Stimulated activated CD4-positive, alpha-beta T cell treated with anti-CD3 and anti-CD28 coated beads, Interleukin-4, amount 100 ng/mL, for 24 hours (primary cell): ENCODE results near the gene CCT7.

Experiments used
- DNase-seq: peaks from one replicate; pipeline ENCODE4 v3.0.0-alpha.2; 2020

The CCT7 gene

GRCh38 chr2:73227086-73227485, 7.0 kb upstream of the CCT7 start:
- no peak for DNase-seq

DNA sequence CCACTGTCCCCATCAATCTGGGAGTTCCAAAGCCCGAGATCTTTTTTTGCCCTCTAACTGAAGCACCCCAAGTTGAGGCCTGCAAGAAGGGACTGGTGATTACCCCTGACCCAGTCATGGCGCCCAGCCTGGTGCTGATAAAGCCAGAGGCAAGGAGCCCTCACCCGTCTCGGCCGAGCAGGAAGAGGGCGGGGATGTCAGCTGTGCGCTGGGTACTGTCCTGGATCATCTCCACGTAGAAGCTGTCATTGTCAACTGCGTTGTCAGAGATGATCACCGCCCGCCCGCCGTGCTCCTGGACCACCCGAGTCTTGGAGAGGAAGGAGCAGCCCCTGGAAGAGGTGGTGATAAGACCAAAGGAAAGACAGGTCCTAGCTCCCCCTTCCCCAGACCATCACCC, 5.5 kb upstream of the CCT7 start:
- DNase-seq, result no peak

GRCh38 chr2:73232403-73233153, 1.5 kb upstream of the CCT7 start:
- peak; percentile 27 for DNase-seq

DNA sequence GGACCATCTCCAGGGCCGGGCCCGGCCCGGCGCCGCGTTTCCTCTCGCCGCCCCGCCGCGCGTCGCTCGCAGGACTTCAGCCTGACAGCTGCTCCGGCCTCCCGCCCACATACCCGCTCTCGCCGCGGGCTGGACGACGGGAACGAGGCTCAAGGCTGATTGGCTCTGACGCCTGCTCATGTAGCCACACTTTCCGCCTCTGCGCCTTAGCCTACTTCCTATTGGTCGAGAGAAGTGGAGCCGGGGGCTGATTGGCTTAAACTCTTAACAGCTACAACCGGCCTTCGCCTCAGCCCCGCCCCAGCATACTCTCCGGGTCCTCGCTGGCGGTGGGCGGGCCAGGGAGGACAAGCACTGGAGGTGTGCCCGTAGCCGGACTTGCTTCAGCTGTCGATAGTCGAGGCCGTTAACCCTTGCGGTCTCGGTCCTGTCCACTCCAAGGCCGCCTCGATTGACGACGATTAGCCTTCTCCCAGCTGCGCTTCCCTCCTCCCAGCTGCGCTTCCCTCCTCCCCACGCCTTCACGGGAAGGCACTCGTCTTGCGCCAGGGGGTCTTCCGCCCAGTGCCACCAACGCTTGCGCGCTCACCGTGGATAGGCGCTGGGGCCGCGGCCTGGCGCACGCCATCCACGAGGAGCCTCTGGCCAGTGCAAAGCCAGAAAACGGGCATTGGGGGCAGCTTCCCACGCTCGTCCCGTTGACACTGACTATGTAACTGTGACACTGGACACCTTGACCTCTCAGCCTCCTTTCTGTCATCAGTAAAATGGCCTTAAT, 765 bp upstream of the CCT7 start, which contains the start of gene PRADC1:
TSS of gene PRADC1 (minus strand) at position 86 of the 778 bp plus-strand sequence. CDS start at position 7, 79 bp downstream.
- DNase-seq, result peak; percentile 96

- no peak for DNase-seq
Measured at GRCh38 chr2:73235315-73236028, 1.4 kb downstream of the CCT7 start.

GRCh38 chr2:73237168-73237567, 3.1 kb downstream of the CCT7 start:
- DNase-seq, result no peak

GRCh38 chr2:73238149-73238548, 4.0 kb downstream of the CCT7 start:
- no peak for DNase-seq

DNA sequence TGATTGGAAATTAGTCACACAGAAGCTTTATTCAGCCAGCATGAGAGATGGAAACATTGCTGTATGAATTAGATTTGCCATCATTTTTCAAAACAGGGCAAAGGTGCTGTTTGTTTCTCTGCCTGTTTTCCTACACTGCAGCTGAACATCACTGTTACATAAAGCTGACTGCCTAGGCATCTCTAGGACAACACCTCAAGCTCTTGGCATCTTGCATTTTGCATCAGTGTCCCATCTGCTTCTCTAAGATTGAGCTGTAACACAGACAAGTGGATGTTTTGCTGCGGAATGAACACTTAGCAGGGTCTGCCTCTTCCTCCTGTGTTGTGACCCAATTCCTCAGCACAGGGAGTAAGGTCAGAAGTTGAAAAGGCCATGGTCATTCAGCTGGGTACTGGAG, 4.9 kb downstream of the CCT7 start:
- no peak for DNase-seq

DNA sequence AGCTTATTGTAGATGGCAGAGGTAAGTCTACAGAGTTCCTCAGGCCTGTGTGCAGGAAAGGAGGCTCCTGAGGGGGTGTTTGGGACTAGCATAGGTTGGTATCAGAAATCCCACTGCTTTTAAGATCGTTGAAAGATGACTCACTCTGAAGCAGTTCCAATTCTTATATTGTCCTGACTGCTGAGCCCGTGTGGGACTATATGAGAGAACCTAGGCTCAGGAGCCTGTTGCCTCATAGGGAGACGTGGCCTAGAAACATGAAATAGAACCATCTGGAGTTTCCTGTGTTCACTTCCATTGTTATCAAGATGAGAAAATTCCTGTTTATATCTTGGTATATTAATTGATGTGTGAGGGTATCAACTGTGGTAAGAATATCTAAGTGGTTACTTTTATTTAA, 5.7 kb downstream of the CCT7 start:
- no peak for DNase-seq

DNA sequence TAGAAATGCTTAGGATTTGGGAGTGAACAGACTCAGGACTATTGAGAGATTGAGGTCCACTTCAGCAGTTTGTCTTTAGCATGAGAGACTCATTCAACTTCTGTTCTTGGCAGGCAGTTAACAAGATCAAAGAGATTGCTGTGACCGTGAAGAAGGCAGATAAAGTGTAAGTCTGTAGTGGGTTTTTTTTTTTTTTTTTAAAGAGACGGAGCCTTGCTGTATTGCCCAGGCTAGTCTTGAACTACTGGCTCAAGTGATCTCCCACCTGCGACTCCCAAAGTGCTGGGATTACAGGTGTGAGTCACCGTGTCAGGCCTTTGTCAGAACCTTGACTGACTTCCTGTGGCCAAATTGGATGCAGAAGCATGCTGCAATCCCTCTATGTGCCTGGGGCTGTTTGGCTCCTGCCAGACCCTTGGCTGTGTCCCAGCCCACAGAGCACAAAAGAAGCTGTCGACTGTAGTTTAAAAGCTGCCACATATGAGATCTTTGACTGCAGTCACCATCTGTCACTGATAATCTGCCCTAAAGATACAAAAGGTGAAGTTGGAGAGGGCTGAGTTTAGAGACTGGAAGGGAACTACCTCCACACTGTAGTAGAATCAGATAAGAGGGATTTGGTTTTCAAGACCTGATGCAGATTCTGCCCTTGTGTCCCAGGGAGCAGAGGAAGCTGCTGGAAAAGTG, 9.9 kb downstream of the CCT7 start:
- DNase-seq, result no peak

- DNase-seq, result no peak
Measured at GRCh38 chr2:73244580-73244979, 10.5 kb downstream of the CCT7 start.

DNA sequence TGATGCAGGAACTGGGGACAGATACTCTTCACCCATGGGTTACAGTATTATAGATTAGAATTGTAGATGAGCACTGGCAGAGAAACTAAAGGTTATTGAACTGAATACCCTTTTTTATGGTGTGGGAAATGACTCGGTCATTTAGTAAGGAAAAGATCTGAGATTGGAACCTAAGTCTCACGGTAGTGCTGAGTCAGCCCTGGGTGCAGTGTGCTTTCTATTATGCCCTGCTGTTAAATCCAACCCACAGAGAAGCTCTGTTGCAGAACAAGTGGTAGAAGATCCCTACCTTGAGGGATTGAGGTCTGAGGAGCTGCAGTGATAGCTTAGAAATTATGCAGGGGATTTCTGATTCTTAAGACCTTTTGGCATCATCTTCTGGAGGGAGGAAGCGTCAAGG, 12.7 kb downstream of the CCT7 start:
- no peak for DNase-seq

GRCh38 chr2:73249636-73250035, 15.5 kb downstream of the CCT7 start:
- DNase-seq, result no peak

DNA sequence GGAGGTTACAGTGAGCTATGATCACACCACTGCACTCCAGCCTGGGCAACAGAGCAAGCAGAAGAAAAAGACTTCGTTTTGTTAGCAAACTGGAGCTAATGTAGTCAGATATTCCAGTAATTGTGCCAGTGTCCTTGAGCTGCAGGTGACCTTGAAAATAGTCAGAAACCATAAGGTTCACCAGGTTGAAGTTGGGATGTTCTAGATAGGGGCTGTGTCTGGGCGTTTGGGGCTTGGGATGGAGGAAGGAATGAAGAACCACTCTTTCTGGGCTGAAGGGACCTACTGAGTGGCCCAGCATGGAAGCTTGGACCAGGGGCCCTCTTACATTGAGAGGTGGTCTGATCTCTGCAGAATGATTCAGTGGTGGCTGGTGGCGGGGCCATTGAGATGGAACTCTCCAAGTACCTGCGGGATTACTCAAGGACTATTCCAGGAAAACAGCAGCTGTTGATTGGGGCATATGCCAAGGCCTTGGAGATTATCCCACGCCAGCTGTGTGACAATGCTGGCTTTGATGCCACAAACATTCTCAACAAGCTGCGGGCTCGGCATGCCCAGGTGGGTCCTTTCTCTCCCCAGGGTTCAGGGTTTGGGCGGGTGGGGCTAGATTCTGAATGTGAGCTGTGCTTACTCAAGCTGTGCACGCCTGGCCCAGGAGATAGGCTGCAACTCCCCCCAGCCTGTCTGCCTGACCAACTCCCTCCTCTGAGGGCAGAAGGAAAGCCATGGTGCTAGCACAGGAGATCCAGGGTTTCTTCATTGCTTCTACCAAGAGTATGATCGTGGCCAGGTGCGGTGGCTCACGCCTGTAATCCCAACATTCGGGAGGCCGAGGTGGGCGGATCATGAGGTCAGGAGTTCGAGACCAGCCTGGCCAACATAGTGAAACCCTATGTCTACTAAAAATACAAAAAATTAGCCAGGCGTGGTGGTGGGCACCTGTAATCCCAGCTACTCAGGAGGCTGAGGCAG, 17.1 kb downstream of the CCT7 start:
- no peak for DNase-seq

DNA sequence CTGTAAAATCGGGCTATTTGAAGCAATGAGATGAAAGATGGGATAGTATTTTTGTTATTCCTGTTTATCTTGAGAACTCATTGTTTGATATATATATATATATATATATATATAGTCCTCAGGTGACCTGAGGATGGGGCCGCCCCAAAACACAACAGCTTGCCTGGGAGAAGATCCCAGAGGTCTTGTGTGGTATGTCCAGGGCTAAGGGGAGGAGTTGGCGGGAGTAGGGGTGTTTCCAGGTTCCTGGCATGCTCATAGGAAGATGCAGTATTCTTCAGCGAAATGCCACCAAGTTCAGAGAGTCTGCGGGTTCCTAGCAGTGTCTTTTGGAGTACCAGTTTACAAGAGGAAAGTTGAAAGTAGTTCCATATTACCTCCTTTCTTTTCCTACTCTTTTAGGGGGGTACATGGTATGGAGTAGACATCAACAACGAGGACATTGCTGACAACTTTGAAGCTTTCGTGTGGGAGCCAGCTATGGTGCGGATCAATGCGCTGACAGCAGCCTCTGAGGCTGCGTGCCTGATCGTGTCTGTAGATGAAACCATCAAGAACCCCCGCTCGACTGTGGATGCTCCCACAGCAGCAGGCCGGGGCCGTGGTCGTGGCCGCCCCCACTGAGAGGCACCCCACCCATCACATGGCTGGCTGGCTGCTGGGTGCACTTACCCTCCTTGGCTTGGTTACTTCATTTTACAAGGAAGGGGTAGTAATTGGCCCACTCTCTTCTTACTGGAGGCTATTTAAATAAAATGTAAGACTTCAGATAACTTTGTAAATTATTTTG, 18.3 kb downstream of the CCT7 start:
- no peak for DNase-seq

DNA sequence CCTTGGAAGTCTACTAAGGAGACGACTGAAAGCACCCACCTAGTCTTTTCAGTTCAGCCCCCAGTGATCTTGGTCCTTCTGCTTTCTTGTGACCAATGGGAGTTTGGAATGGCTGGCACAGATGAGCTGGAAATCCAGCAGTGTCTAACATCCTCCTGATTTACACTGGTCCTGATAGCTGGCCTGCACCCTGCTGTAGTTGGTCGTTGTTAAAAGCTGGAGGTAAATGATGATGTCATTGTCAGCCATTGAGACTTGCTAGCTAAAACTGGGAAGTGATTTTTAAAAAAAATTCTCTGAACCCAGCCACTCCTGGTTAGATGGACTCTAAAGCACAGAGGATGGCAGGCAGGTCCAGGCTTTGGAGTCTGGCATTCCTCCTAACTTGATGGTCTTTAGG, 19.3 kb downstream of the CCT7 start:
- no peak for DNase-seq

DNA sequence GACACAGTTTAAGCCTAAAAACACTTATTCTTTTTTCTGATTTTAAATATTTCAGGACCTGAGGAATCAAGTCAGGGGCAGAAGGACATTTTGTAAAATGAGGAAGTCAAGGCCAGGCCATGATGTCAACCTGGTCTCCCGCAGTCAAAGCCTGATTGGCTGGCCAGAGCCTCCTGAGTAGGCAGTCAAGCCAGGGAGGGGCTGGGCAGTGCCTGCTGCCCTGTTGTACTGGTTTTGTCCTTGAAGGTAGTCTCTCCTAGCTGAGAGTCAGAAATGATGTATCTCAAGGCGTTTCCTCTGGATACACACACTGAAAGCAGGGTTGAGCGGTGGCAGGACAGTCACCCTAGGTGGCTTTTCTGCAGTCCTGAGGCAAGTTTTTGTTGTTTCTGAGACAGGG, 19.8 kb downstream of the CCT7 start:
- no peak for DNase-seq

GRCh38 chr2:73254343-73255006, 20.4 kb downstream of the CCT7 start:
- no peak for DNase-seq

DNA sequence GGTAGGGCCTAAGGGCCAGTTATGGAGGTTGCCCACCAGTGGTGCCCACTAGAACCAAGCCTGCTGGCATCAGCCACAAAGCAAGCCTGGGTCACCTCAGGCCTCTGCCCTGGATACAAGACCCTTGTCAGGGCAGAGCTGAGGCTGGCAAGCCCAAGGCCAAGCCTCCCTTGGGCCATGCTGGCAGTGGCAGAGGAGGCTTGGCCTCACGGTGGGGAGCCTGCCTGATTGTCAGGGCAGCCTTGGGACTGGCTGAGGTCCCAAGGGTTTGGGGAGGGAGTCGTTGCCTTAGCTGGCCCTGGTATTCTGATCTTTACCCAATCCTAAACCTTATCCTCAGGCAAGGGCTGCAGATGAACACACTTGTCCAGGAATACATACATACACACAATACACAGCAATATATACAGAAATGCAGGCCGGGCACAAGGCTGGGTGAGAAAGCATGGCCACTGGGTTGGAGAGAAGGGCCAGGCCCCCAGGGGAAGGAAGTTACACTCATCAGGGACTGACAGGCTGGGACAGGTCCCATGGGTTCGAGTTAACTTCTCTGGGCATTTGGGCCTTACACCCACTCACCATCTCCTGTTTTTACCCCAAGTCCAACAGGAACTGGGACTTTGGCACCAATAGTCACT, 21.0 kb downstream of the CCT7 start:
- DNase-seq, result no peak
